Esophagus muscularis mucosa (tissue), 4 donors: ENCODE data around the gene OMA1.

Source experiments
- CTCF ChIP-seq, 3 experiments: fragments of 200-600 bp in 2 of 3; fragments of 450-650 bp in 1 of 3; sonication (generic) in 2 of 3; IDR thresholded peaks; one replicate each; pipeline ENCODE4 v1.5.1; 2017 to 2019; ENCODE audit warnings: antibody characterized with exemption in 3 of 3, mild to moderate bottlenecking in 2 of 3, moderate library complexity in 1 of 3
- EP300 ChIP-seq: sonication (generic); formaldehyde crosslinking; IDR thresholded peaks from one replicate; pipeline ENCODE4 v1.6.1; 2017; ENCODE audit warnings: antibody characterized with exemption
- POLR2A ChIP-seq: fragments of 450-650 bp; IDR thresholded peaks from one replicate; pipeline ENCODE4 v1.6.1; 2017; ENCODE audit warnings: antibody characterized with exemption, moderate library complexity, mild to moderate bottlenecking, low read depth

- TF ChIP-seq POLR2A (no peak), CTCF (IDR thresholded peaks at IDR 0.05) (no peak), EP300 (no peak)
These were observed 23.6 kb upstream of the OMA1 start for GRCh38 chr1:58570094-58570493.
